ENCODE results near the gene LHX3. TPM values are rescaled to one million over a fixed set of nuclear protein-coding genes. Genes with fewer than 3 reads are reported as not detected.

The LHX3 gene
- total RNA-seq, 1 experiment from 2014 or later, result not detected

- H3F3A ChIP-seq (ENCODE audit: low read length, unreplicated experiment), result no peaks in the 10 kb centered on the region
- H3K36me3 ChIP-seq (ENCODE audit: low read depth, low read length), result no peaks in the 10 kb centered on the region
- no peaks in the 10 kb centered on the region for H3K9me3 ChIP-seq (ENCODE audit: low read length)
- no peak overlapping the region for H3K4me2 ChIP-seq (ENCODE audit: low read length)
- no peaks in the 10 kb centered on the region for H3K79me2 ChIP-seq (ENCODE audit: low read length)
- no peak overlapping the region for H3K9ac ChIP-seq (ENCODE audit: low read length)
- intact Hi-C loops (cut with micrococcal nuclease), result no loop called here
- no peak overlapping the region for H3K27ac ChIP-seq (ENCODE audit: low read length)
- peaks cover 29% of the 10 kb centered on the region for H3K27me3 ChIP-seq (ENCODE audit: low read length)
- H3K4me3 ChIP-seq (ENCODE audit: low read length), result no peak overlapping the region
- no peak overlapping the region for H2AFZ ChIP-seq (ENCODE audit: low read length)
- CTCF ChIA-PET, result no interaction called here
- no peak for TF ChIP-seq EZH2phosphoT487 (IDR thresholded peaks at IDR 0.05; ENCODE audit: borderline replicate concordance, low read length)
- TF ChIP-seq CTCF (conservative IDR thresholded peaks at IDR 0.05; ENCODE audit: low read depth, low read length), result no peak
- no peak for TF ChIP-seq EZH2 (IDR thresholded peaks at IDR 0.05; ENCODE audit: low read length, unreplicated experiment)
- POLR2A ChIA-PET (ENCODE audit: unreplicated experiment), result no interaction called here
- BruUV-seq (replicated peaks), result no TSS peak
- H3K9me2 ChIP-seq (replicated peaks; ENCODE audit: low read length), result no peaks in the 10 kb centered on the region
- ATAC-seq, result no peak
- no peak for DNase-seq
- no peaks in the 10 kb centered on the region for H3K4me1 ChIP-seq (ENCODE audit: insufficient read depth, low read length)
- no peaks in the 10 kb centered on the region for H4K20me1 ChIP-seq (ENCODE audit: low read length)
Observed at GRCh38 chr9:136199391-136200288, 5.3 kb downstream of the LHX3 start.

- H3K79me2 ChIP-seq (ENCODE audit: low read length), result no peaks in the 10 kb centered on the region
- H4K20me1 ChIP-seq (ENCODE audit: low read length), result no peaks in the 10 kb centered on the region
- no peak for TF ChIP-seq CTCF (conservative IDR thresholded peaks at IDR 0.05; ENCODE audit: low read depth, low read length)
- no peak for TF ChIP-seq EZH2phosphoT487 (IDR thresholded peaks at IDR 0.05; ENCODE audit: borderline replicate concordance, low read length)
- no peak for TF ChIP-seq EZH2 (IDR thresholded peaks at IDR 0.05; ENCODE audit: low read length, unreplicated experiment)
- DNase-seq (no peak), ATAC-seq (no peak)
- no peak overlapping the region for H2AFZ ChIP-seq (ENCODE audit: low read length)
- H3K4me3 ChIP-seq (ENCODE audit: low read length), result no peak overlapping the region
- H3K9me3 ChIP-seq (ENCODE audit: low read length), result no peaks in the 10 kb centered on the region
- no peaks in the 10 kb centered on the region for H3K9me2 ChIP-seq (replicated peaks; ENCODE audit: low read length)
- no peak overlapping the region for H3K4me2 ChIP-seq (ENCODE audit: low read length)
- no peaks in the 10 kb centered on the region for H3F3A ChIP-seq (ENCODE audit: low read length, unreplicated experiment)
- H3K9ac ChIP-seq (ENCODE audit: low read length), result no peak overlapping the region
- CTCF ChIA-PET, result no interaction called here
- intact Hi-C loops (cut with micrococcal nuclease), result no loop called here
- BruUV-seq (replicated peaks), result no TSS peak
- H3K4me1 ChIP-seq (ENCODE audit: insufficient read depth, low read length), result no peaks in the 10 kb centered on the region
- POLR2A ChIA-PET (ENCODE audit: unreplicated experiment), result no interaction called here
- no peak overlapping the region for H3K27ac ChIP-seq (ENCODE audit: low read length)
- H3K36me3 ChIP-seq (ENCODE audit: low read depth, low read length), result no peaks in the 10 kb centered on the region
- peaks cover 23% of the 10 kb centered on the region for H3K27me3 ChIP-seq (ENCODE audit: low read length)
Observed at GRCh38 chr9:136198605-136199083, 6.3 kb downstream of the LHX3 start.
